Adipocyte (in vitro differentiated cells): ENCODE measurements around the gene DNASE1L3.
"Not testable (repeated sequence)": the region's sequence is repeated elsewhere in the genome, so short reads cannot be mapped to it uniquely, and the experiment has no call there.

Source experiments
- DNase-seq: peaks from one replicate; pipeline ENCODE4 v3.0.0-alpha.2; 2015; ENCODE audit warnings: low read depth
- H3K27me3 ChIP-seq: replicated peaks from 2 replicates; pipeline ENCODE4 v1.7.0; 2013; ENCODE audit warnings: mild to moderate bottlenecking, low read length, moderate library complexity; ENCODE audit not compliant: control insufficient read depth, insufficient read depth
- H3K36me3 ChIP-seq: 2 replicates; pipeline ENCODE4 v1.7.0; 2013; ENCODE audit warnings: low read length, mild to moderate bottlenecking, moderate library complexity; ENCODE audit not compliant: control insufficient read depth, insufficient read depth, severe bottlenecking
- H3K4me1 ChIP-seq: 2 replicates; pipeline ENCODE4 v1.7.0; 2013; ENCODE audit warnings: mild to moderate bottlenecking, low read length, moderate library complexity; ENCODE audit not compliant: control insufficient read depth, insufficient read depth
- H3K4me3 ChIP-seq: 2 replicates; pipeline ENCODE4 v1.7.0; 2013; ENCODE audit warnings: mild to moderate bottlenecking, low read length, moderate library complexity
- H3K9ac ChIP-seq: 2 replicates; pipeline ENCODE4 v1.7.0; 2013; ENCODE audit warnings: mild to moderate bottlenecking, low read length, moderate library complexity
- H3K9me3 ChIP-seq: 2 replicates; pipeline ENCODE4 v1.7.0; 2013; ENCODE audit warnings: mild to moderate bottlenecking, low read length, moderate library complexity; ENCODE audit not compliant: control insufficient read depth

DNASE1L3 gene

DNA sequence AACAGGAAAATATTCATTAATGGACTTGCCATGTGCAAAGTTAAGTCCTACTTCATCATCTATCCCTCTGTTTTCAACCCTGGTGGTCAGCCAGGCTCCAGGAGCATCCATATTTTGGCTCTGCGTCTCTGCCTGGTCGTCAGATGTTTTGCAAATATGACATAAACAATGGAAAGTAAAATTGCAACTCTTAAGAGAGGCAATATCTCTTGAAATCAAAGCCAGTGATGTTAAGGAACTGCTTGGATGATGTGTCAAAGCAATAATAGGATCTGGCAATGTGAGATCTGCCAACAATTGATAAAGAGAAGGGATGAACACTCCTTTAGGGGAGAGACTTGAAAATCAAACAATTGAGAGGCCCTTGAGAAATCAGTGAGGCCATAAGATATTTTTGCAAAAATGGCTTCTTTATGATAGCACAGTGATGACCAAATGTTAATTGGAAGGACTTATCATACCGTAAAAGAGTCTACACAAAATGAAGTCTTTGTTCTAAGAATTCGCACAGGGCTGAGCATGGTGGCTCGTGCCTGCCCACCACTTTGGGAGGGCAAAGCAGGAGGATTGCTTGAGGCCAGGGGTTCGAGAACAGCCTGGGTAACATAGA lies 33.3 kb upstream of the DNASE1L3 start:
- H3K9me3 ChIP-seq = no peaks in the 10 kb centered on the region
- no peak for DNase-seq
- no peaks in the 10 kb centered on the region for H3K27me3 ChIP-seq
- H3K9ac ChIP-seq = no peak overlapping the region
- H3K4me3 ChIP-seq = no peak overlapping the region
- H3K4me1 ChIP-seq = peaks cover 5% of the 10 kb centered on the region
- H3K36me3 ChIP-seq = no peaks in the 10 kb centered on the region

DNA sequence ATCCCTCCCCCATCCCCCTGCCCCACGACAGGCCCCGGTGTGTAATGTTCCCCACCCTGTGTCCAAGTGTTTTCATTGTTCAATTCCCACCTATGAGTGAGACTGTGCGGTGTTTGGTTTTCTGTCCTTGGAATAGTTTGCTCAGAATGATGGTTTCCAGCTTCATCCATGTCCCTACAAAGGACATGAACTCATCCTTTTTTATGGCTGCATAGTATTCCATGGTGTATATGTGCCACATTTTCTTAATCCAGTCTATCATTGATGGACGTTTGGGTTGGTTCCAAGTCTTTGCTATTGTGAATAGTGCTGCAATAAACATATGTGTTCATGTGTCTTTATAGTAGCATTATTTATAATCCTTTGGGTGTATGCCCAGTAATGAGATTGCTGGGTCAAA lies 32.1 kb upstream of the DNASE1L3 start:
- H3K4me3 ChIP-seq, H3K36me3 ChIP-seq, DNase-seq, H3K27me3 ChIP-seq, H3K9me3 ChIP-seq, H3K9ac ChIP-seq: not testable (repeated sequence)
- H3K4me1 ChIP-seq = peaks cover 10% of the 10 kb centered on the region

DNA sequence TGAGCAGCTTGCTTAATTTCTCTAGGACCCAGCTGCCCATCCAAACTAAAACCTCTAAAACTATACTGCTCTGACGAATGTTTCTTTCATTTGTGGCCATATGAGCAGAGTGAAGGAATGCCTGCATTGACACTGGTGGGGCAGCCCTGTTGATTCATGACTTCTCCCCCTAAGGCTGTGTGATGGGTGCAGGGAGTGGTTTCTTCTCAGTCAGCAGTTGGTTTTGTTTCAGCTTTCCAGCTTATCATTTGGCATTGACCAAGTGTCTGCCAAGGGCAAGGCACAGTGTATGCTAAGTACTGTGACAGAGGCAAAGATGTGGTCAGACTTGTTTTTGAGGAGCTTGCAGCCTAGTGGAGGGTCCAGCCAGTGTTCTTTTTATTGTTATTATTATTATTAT lies 31.6 kb upstream of the DNASE1L3 start:
- Histone ChIP-seq H3K9me3 (no peaks in the 10 kb centered on the region), H3K36me3 (no peaks in the 10 kb centered on the region), H3K27me3 (no peaks in the 10 kb centered on the region), H3K4me3 (no peak overlapping the region), H3K4me1 (peaks cover 10% of the 10 kb centered on the region), H3K9ac (no peak overlapping the region)
- DNase-seq = no peak

DNA sequence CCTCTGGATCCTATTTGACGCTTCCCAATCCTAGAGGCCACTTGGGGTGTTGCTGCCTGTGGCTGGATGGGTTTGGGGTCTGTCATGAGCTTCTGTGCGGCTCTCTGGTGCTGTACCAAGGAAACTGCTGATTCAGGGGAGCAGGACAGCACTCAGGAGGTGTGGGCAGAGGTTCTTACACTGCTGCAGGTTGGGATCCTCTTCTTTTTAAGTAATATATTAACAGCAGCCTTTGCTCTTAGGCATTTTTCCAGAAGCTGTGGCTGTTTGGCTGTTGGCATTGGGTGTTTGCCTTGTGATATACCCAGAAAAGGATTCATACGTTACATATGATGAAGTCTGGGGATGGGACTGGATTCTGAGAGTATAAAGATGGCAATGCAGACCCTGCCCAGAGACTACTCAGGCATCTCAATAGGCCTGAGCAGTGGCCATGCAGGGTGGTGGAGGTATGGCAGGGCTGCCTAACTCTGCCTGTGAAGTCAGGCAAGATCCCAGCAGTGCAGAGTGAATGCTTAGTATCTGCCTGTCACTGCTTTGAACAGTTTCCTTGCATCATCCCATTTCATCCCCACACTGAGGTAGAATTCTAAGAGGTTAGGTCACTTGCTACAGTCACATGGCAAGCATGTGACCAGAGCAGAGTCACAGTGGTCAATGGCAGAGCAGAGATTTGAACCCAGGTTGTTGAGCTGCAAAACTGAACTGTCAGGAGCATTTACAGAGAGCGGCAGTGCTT lies 30.7 kb upstream of the DNASE1L3 start:
- Histone ChIP-seq H3K4me3 (no peak overlapping the region), H3K9me3 (no peaks in the 10 kb centered on the region), H3K27me3 (no peaks in the 10 kb centered on the region), H3K36me3 (no peaks in the 10 kb centered on the region), H3K9ac (no peak overlapping the region), H3K4me1 (peaks cover 17% of the 10 kb centered on the region)
- DNase-seq = no peak

- H3K36me3 ChIP-seq = no peaks in the 10 kb centered on the region
- peak overlapping the region; percentile 94 for H3K4me3 ChIP-seq
- H3K4me1 ChIP-seq = peaks cover 19% of the 10 kb centered on the region
These were observed 28.1 kb upstream of the DNASE1L3 start for GRCh38 chr3:58238830-58239229.

GRCh38 chr3:58237941-58238681 lies 27.3 kb upstream of the DNASE1L3 start:
- no peaks in the 10 kb centered on the region for H3K36me3 ChIP-seq
- H3K4me1 ChIP-seq = peaks cover 19% of the 10 kb centered on the region
- H3K9me3 ChIP-seq = no peaks in the 10 kb centered on the region
- H3K9ac ChIP-seq = peak overlapping the region; percentile 85
- peaks cover 4% of the 10 kb centered on the region for H3K27me3 ChIP-seq
- DNase-seq = peak; percentile 68
- H3K4me3 ChIP-seq = peak overlapping the region; percentile 94

More at GRCh38 chr3:58238830-58239229, 28.1 kb upstream of the DNASE1L3 start:
- no peaks in the 10 kb centered on the region for H3K9me3 ChIP-seq
- H3K27me3 ChIP-seq = peaks cover under 1% of the 10 kb centered on the region
- DNase-seq = no peak
- H3K9ac ChIP-seq = no peak overlapping the region

GRCh38 chr3:58237238-58237940 lies 26.6 kb upstream of the DNASE1L3 start, which contains the start of gene ABHD6:
Gene ABHD6, plus strand, starts transcription at chr3:58237792. Its CDS starts 18,795 bp downstream, at chr3:58256587.
- Histone ChIP-seq H3K4me3 (peak within 1 kb of the TSS; percentile 94), H3K9me3 (no peaks in the 10 kb centered on the region), H3K9ac (peak within 1 kb of the TSS; percentile 85), H3K4me1 (peaks cover 19% of the 10 kb centered on the region), H3K36me3 (no peaks in the 10 kb centered on the region), H3K27me3 (peaks cover 4% of the 10 kb centered on the region)
- DNase-seq = peak; percentile 84

- peaks cover 4% of the 10 kb centered on the region for H3K27me3 ChIP-seq
- H3K9me3 ChIP-seq = no peaks in the 10 kb centered on the region
- peak; percentile 48 for DNase-seq
These were observed 25.9 kb upstream of the DNASE1L3 start for GRCh38 chr3:58236527-58237237.

GRCh38 chr3:58235970-58236369 lies 25.2 kb upstream of the DNASE1L3 start:
- H3K36me3 ChIP-seq = no peaks in the 10 kb centered on the region
- peaks cover 4% of the 10 kb centered on the region for H3K27me3 ChIP-seq
- no peak for DNase-seq
- no peaks in the 10 kb centered on the region for H3K9me3 ChIP-seq
- H3K4me1 ChIP-seq = peaks cover 15% of the 10 kb centered on the region
- no peak overlapping the region for H3K4me3 ChIP-seq
- H3K9ac ChIP-seq = no peak overlapping the region

More at GRCh38 chr3:58236527-58237237, 25.9 kb upstream of the DNASE1L3 start:
- H3K4me3 ChIP-seq = peak overlapping the region; percentile 94
- H3K9ac ChIP-seq = peak overlapping the region; percentile 81
- no peaks in the 10 kb centered on the region for H3K36me3 ChIP-seq
- H3K4me1 ChIP-seq = peaks cover 19% of the 10 kb centered on the region

- Histone ChIP-seq H3K9me3 (no peaks in the 10 kb centered on the region), H3K4me3 (no peak overlapping the region), H3K4me1 (peaks cover 14% of the 10 kb centered on the region), H3K27me3 (peaks cover 4% of the 10 kb centered on the region), H3K9ac (no peak overlapping the region), H3K36me3 (no peaks in the 10 kb centered on the region)
- DNase-seq = peak; percentile 60
These were observed 23.8 kb upstream of the DNASE1L3 start for GRCh38 chr3:58234516-58234931.
